LNCaP clone FGC (cell line): ENCODE results near the gene KIAA2012.

ENCODE experiments used
- DNase-seq: peaks from one replicate; pipeline ENCODE4 v3.0.0-alpha.2; 2011; ENCODE audit warnings: low read depth
- H3K4me3 ChIP-seq: 2 replicates; pipeline ENCODE4 v1.5.1; 2011; ENCODE audit warnings: mild to moderate bottlenecking, low read depth, low read length, control low read depth
- TF ChIP-seq, protein P1 (sequence below): IDR thresholded peaks from 2 replicates; pipeline ENCODE4 v1.5.1; 2012; ENCODE audit warnings: mild to moderate bottlenecking; ENCODE audit not compliant: control insufficient read depth, insufficient read depth; ENCODE audit errors: extremely low read depth

Gene KIAA2012

GRCh38 chr2:202095235-202095634 is 22.2 kb downstream of the KIAA2012 start:
- DNase-seq = no peak
- no peak overlapping the region for H3K4me3 ChIP-seq
- TF ChIP-seq, protein P1, sequence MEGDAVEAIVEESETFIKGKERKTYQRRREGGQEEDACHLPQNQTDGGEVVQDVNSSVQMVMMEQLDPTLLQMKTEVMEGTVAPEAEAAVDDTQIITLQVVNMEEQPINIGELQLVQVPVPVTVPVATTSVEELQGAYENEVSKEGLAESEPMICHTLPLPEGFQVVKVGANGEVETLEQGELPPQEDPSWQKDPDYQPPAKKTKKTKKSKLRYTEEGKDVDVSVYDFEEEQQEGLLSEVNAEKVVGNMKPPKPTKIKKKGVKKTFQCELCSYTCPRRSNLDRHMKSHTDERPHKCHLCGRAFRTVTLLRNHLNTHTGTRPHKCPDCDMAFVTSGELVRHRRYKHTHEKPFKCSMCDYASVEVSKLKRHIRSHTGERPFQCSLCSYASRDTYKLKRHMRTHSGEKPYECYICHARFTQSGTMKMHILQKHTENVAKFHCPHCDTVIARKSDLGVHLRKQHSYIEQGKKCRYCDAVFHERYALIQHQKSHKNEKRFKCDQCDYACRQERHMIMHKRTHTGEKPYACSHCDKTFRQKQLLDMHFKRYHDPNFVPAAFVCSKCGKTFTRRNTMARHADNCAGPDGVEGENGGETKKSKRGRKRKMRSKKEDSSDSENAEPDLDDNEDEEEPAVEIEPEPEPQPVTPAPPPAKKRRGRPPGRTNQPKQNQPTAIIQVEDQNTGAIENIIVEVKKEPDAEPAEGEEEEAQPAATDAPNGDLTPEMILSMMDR = no peak

- TF ChIP-seq, protein P1 = no peak
- no peak overlapping the region for H3K4me3 ChIP-seq
- no peak for DNase-seq
These were observed 23.7 kb downstream of the KIAA2012 start for GRCh38 chr2:202096736-202097135.

- H3K4me3 ChIP-seq = no peak overlapping the region
- TF ChIP-seq, protein P1 = no peak
- DNase-seq = no peak
These were observed 25.2 kb downstream of the KIAA2012 start for GRCh38 chr2:202098291-202098690.

DNA sequence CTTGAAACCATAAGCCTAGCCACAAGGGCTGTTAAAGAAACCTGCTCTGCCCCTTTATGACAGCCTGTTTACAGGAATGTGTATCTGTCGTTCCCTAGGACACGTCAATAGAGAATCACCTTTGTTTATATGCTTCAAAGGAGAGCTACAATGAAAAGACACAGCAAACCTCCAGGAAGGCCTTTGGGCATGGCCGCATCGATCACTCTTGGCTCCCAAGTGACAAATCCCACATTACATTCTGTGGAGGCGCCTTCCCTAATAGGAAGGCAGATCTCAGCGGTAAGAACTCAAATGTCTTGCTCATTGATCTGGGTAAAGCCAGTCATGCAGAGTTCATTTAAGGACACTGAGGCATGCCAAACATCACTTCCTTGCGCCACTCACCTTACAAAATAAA is 26.5 kb downstream of the KIAA2012 start:
- H3K4me3 ChIP-seq = no peak overlapping the region
- TF ChIP-seq, protein P1 = no peak
- no peak for DNase-seq

DNA sequence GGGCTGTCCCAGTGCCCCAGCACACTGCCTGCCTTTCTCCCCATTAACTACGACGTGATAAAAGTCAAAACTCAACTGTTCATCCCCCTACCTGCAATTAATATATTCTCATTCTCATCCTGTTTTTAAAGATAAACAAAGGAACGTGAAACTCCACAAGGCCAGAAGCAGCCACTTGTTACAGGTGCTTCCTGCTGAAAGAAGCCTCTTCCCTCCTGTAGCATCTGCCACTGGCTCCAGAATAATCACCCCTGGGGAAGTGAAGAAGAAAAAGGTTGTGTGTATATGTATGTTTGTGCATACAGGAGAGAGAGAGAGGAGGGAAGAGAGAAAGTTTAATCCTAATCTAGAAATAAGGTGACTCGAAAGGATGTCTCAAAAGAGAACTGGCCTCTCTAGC is 27.1 kb downstream of the KIAA2012 start:
- TF ChIP-seq, protein P1 = no peak

GRCh38 chr2:202101026-202101579 is 28.0 kb downstream of the KIAA2012 start:
- no peak for DNase-seq
- H3K4me3 ChIP-seq = no peak overlapping the region
- TF ChIP-seq, protein P1 = no peak

More for the DNA sequence above, 27.1 kb downstream of the KIAA2012 start:
- H3K4me3 ChIP-seq = no peak overlapping the region
- DNase-seq = no peak

DNA sequence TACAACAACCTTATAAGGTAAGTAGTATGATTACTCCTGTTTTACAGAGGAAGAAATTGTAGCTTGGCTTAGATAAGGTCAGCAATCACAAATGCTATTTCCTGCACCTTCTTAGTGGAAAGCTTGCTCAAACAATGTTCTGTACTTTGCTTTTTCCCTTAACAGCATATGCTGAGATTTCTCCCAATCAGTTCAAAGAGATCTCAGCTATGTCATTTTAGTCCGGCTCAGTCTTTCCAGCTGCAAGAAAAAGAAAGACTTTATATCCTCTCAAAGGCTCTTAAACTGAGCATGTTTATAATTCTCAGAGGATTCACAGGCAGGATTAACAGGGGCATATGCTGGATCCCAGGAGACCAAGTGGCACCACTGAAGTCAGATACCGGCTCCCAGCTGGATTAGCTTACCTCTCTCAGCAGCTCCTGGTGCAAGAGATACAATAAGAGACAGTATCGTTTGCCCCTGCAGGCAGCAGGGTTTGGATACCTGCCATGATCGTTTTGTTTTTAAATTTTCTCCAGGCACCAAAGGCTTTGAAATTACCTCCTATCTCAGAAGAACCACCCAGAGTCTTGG is 29.5 kb downstream of the KIAA2012 start:
- no peak overlapping the region for H3K4me3 ChIP-seq
- TF ChIP-seq, protein P1 = no peak

More for the DNA sequence above, 29.5 kb downstream of the KIAA2012 start:
- no peak for DNase-seq
